Suppressor macrophage treated with lipopolysaccharide for 1 hour (primary cell): Measurements from ENCODE around the gene ZNF239.
"Not testable (repeated sequence)": the region's sequence is repeated elsewhere in the genome, so short reads cannot be mapped to it uniquely, and the experiment has no call there.

Experiments
- DNase-seq, 3 donors: peaks; one replicate each; pipeline ENCODE4 v3.0.0-alpha.2; 2020 to 2022

The ZNF239 gene

GRCh38 chr10:43576062-43576461, 1.6 kb upstream of the ZNF239 start:
- DNase-seq = no peak

GRCh38 chr10:43574906-43575305, 490 bp upstream of the ZNF239 start:
- no peak for DNase-seq

- DNase-seq = no peak
Observed at GRCh38 chr10:43573250-43574000, 991 bp downstream of the ZNF239 start.

- DNase-seq = peak; percentile 5 to 43 (median 21)
Observed at GRCh38 chr10:43570971-43571370, 3.4 kb downstream of the ZNF239 start.

- no peak for DNase-seq
Observed at GRCh38 chr10:43569681-43570080, 4.7 kb downstream of the ZNF239 start.

GRCh38 chr10:43557214-43557613, 17.2 kb downstream of the ZNF239 start:
- DNase-seq = no peak

GRCh38 chr10:43543746-43544145, 30.7 kb downstream of the ZNF239 start:
- not testable (repeated sequence) for DNase-seq

- no peak for DNase-seq
Observed at GRCh38 chr10:43524434-43525247, 49.8 kb downstream of the ZNF239 start.
